ENCODE measurements around the gene FKBP4. TPM values are rescaled to one million over a fixed set of nuclear protein-coding genes. Genes with fewer than 3 reads are reported as not detected.

Gene FKBP4
- total and polyA plus RNA-seq, 2 donors (not counting 3 experiments of a cell fraction or from before 2014, with no cell fraction given) = 31.0 to 85.6 TPM

DNA sequence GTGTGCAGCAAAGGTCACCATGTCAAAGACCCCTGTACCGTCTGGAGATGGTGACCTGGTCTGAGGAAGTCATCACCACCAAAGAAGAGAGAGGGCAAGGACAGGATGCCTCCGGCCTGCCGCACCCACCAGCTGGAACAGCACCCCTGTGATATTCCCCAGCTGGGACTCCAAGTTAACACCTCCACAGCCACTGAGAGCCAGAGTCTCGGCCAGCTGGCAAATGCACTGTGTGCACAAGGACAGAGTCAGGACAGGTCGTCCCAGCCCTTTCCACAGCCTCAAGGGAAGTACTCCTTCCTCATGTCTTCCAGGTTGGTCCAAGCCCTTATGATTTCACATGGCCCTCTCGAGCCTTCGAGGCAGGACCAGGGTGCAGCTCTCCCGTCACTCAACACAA lies 19.3 kb upstream of the FKBP4 start:
- Histone ChIP-seq H4K20me1 (replicated peaks; ENCODE audit: control insufficient read depth, extremely low read depth, insufficient read depth, low read length) (no peaks in the 10 kb centered on the region), H3K9me1 (replicated peaks; ENCODE audit: control insufficient read depth, extremely low read depth, insufficient read depth, low read length) (no peaks in the 10 kb centered on the region), H3K9ac (replicated peaks; ENCODE audit: extremely low read depth, insufficient read depth, low read length) (no peak overlapping the region), H2AFZ (ENCODE audit: low read depth, low read length) (no peak overlapping the region), H3K4me3 (replicated peaks in 1 of 3; ENCODE audit: insufficient read depth in 1 of 3, low read depth in 1 of 3, low read length in 3 of 3) (no peak overlapping the region), H3K4me2 (ENCODE audit: insufficient read depth, low read length) (no peak overlapping the region), H3K4me1 (ENCODE audit: control insufficient read depth, extremely low read depth, insufficient read depth, low read length) (no peaks in the 10 kb centered on the region), H3K79me2 (ENCODE audit: control insufficient read depth, insufficient read depth, low read length) (no peaks in the 10 kb centered on the region), H3K27ac (ENCODE audit: insufficient read depth, low read depth, low read length) (no peak overlapping the region), H3K36me3 (ENCODE audit: control insufficient read depth in 2 of 2, extremely low read depth in 1 of 2, insufficient read depth in 2 of 2, low read length in 2 of 2) (no peaks in the 10 kb centered on the region), H3K9me3 (replicated peaks; ENCODE audit: control insufficient read depth, insufficient read depth, low read length) (no peaks in the 10 kb centered on the region), H3K27me3 (ENCODE audit: control insufficient read depth in 2 of 2, insufficient read depth in 2 of 2, low read length in 2 of 2) (peaks cover 0 to 2% of the 10 kb centered on the region in 2 experiments)
- ChIA-PET POLR2A (no interaction called here), CTCF (no interaction called here)
- BruUV-seq (replicated peaks) = no TSS peak
- FAIRE-seq (no peak), DNase-seq (ENCODE audit: low read depth, low spot score) (no peak)
- intact Hi-C loops (cut with micrococcal nuclease) (no loop called here), dilution Hi-C loops (cut with MboI; ENCODE audit: extremely low pct_ligation_motif_present, low sequenced_read_pairs) (no loop called here)
- TF ChIP-seq MYC (IDR thresholded peaks at IDR 0.05; ENCODE audit: low read depth, low read length) (no peak), POLR2AphosphoS5 (IDR thresholded peaks at IDR 0.05; ENCODE audit: insufficient read depth, low read depth, low read length) (no peak)

DNA sequence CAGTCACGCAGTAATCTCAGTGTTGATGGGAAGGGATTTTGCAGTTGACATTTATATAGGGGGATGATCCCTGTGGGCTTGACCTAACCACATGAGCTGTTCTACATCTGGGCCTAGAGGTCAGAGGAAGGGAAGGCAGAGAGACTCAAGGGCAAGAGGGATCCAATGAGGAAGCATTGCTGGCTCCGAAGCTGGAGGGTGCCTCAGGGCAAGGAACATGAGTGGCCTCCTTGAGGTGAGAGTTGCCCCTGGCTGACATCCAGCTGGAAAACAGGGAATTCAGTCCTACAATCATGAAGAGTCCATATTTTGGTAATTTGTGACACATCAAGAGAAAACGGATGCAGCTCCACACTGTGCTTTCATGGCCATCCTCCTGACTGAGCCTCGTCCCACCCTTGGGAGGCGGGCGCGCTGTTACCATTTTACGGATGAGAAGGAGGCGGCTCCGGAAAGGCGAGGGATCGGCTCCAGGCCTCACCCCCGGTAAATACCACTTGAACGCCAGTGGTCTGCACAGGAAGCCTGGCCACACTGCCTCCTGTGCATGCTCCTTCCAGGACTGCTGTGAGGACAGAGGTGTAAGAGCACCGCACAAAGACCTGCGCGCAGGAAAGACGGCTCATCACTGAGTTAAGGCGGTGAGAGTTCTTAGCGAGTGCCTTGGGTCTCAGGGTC lies 18.5 kb upstream of the FKBP4 start:
- POLR2A ChIA-PET = no interaction called here
- no peaks in the 10 kb centered on the region for H3K9me1 ChIP-seq (replicated peaks; ENCODE audit: control insufficient read depth, extremely low read depth, insufficient read depth, low read length)
- no peaks in the 10 kb centered on the region for H3K36me3 ChIP-seq (ENCODE audit: control insufficient read depth in 2 of 2, extremely low read depth in 1 of 2, insufficient read depth in 2 of 2, low read length in 2 of 2)
- H3K4me3 ChIP-seq (replicated peaks in 1 of 3; ENCODE audit: insufficient read depth in 1 of 3, low read depth in 1 of 3, low read length in 3 of 3) = no peak overlapping the region
- no peaks in the 10 kb centered on the region for H4K20me1 ChIP-seq (replicated peaks; ENCODE audit: control insufficient read depth, extremely low read depth, insufficient read depth, low read length)
- TF ChIP-seq GATA2 (IDR thresholded peaks at IDR 0.05; ENCODE audit: insufficient read depth, insufficient read length, low read depth, low read length) = no peak
- no peak for TF ChIP-seq EZH2 (IDR thresholded peaks at IDR 0.05; ENCODE audit: borderline replicate concordance, low read depth, low read length, severe bottlenecking)
- TF ChIP-seq MAX (IDR thresholded peaks at IDR 0.05; ENCODE audit: insufficient read depth, insufficient read length) = no peak
- TF ChIP-seq JUN (IDR thresholded peaks at IDR 0.05; ENCODE audit: borderline replicate concordance, insufficient read depth, insufficient read length, low read depth) = no peak
- TF ChIP-seq MYC (IDR thresholded peaks at IDR 0.05; ENCODE audit: low read depth, low read length) = no peak
- TF ChIP-seq, protein P1, sequence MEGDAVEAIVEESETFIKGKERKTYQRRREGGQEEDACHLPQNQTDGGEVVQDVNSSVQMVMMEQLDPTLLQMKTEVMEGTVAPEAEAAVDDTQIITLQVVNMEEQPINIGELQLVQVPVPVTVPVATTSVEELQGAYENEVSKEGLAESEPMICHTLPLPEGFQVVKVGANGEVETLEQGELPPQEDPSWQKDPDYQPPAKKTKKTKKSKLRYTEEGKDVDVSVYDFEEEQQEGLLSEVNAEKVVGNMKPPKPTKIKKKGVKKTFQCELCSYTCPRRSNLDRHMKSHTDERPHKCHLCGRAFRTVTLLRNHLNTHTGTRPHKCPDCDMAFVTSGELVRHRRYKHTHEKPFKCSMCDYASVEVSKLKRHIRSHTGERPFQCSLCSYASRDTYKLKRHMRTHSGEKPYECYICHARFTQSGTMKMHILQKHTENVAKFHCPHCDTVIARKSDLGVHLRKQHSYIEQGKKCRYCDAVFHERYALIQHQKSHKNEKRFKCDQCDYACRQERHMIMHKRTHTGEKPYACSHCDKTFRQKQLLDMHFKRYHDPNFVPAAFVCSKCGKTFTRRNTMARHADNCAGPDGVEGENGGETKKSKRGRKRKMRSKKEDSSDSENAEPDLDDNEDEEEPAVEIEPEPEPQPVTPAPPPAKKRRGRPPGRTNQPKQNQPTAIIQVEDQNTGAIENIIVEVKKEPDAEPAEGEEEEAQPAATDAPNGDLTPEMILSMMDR (IDR thresholded peaks at IDR 0.05; ENCODE audit: extremely low read depth in 1 of 2, insufficient read depth in 1 of 2, low read depth in 1 of 2, low read length in 2 of 2) = no peak
- TF ChIP-seq FOS (IDR thresholded peaks at IDR 0.05; ENCODE audit: borderline replicate concordance, insufficient read depth, low read length) = no peak
- no peak for TF ChIP-seq POLR2AphosphoS5 (IDR thresholded peaks at IDR 0.05; ENCODE audit: insufficient read depth, low read depth, low read length)
- TF ChIP-seq POLR2A (IDR thresholded peaks at IDR 0.05; ENCODE audit: low read depth, low read length) = no peak
- DNase-seq (ENCODE audit: low read depth, low spot score) (no peak), FAIRE-seq (no peak)
- no peaks in the 10 kb centered on the region for H3K4me1 ChIP-seq (ENCODE audit: control insufficient read depth, extremely low read depth, insufficient read depth, low read length)
- H3K9ac ChIP-seq (replicated peaks; ENCODE audit: extremely low read depth, insufficient read depth, low read length) = no peak overlapping the region
- H3K9me3 ChIP-seq (replicated peaks; ENCODE audit: control insufficient read depth, insufficient read depth, low read length) = no peaks in the 10 kb centered on the region
- no peak overlapping the region for H3K4me2 ChIP-seq (ENCODE audit: insufficient read depth, low read length)
- dilution Hi-C loops (cut with MboI; ENCODE audit: extremely low pct_ligation_motif_present, low sequenced_read_pairs) (no loop called here), intact Hi-C loops (cut with micrococcal nuclease) (no loop called here)
- peaks cover 0 to 2% of the 10 kb centered on the region in 2 experiments for H3K27me3 ChIP-seq (ENCODE audit: control insufficient read depth in 2 of 2, insufficient read depth in 2 of 2, low read length in 2 of 2)
- H2AFZ ChIP-seq (ENCODE audit: low read depth, low read length) = no peak overlapping the region
- no TSS peak for BruUV-seq (replicated peaks)
- no peak overlapping the region for H3K27ac ChIP-seq (ENCODE audit: insufficient read depth, low read depth, low read length)
- CTCF ChIA-PET = no interaction called here
- no peaks in the 10 kb centered on the region for H3K79me2 ChIP-seq (ENCODE audit: control insufficient read depth, insufficient read depth, low read length)
